Measurements from ENCODE around the gene RASSF8. TPM values are rescaled to one million over a fixed set of nuclear protein-coding genes. Genes with fewer than 3 reads are reported as not detected.

Gene RASSF8
- polyA plus RNA-seq, 3 donors: 0.08 to 0.39 TPM; not detected in 1

- no peak for DNase-seq
- Histone ChIP-seq H2AFZ (ENCODE audit: insufficient read depth, low read depth, low read length, poor library complexity, severe bottlenecking) (no peak overlapping the region), H3K4me1 (ENCODE audit: control insufficient read depth in 1 of 2, insufficient read depth in 2 of 2, low read length in 2 of 2) (peaks cover 38 to 46% of the 10 kb centered on the region in 2 donors), H3K27me3 (ENCODE audit: control insufficient read depth in 2 of 2, insufficient read depth in 2 of 2, low read length in 2 of 2) (peaks cover 54 to 59% of the 10 kb centered on the region in 2 donors), H3K36me3 (replicated peaks in 1 of 2; ENCODE audit: control insufficient read depth in 1 of 2, insufficient read depth in 2 of 2, low read length in 2 of 2) (no peaks in the 10 kb centered on the region), H3K9me3 (replicated peaks in 1 of 2; ENCODE audit: control insufficient read depth in 1 of 2, insufficient read depth in 1 of 2, low read length in 2 of 2) (peaks cover 0 to 6% of the 10 kb centered on the region in 2 donors), H4K20me1 (ENCODE audit: insufficient read depth, low read length) (no peaks in the 10 kb centered on the region), H3K79me2 (ENCODE audit: insufficient read depth, low read length) (no peaks in the 10 kb centered on the region), H3K9ac (ENCODE audit: insufficient read depth, low read length, poor library complexity, severe bottlenecking) (no peak overlapping the region), H3K4me2 (replicated peaks; ENCODE audit: extremely low read depth, low read length, poor library complexity, severe bottlenecking) (no peak overlapping the region), H3K27ac (ENCODE audit: low read depth in 1 of 2, low read length in 2 of 2) (no peak overlapping the region), H3K4me3 (replicated peaks in 1 of 3; ENCODE audit: low read depth in 2 of 3, low read length in 3 of 3) (no peak overlapping the region)
- intact Hi-C loops (cut with micrococcal nuclease): loop anchor here (10.0 kb wide), 2 partner anchors 147 to 347 kb away; no protein-coding TSS in a partner anchor
- peaks cover 4 to 23% of the 10 kb centered on the region in 2 donors for H3K36me3 Mint-ChIP-seq
- H3K4me1 Mint-ChIP-seq: peaks cover 41% of the 10 kb centered on the region
- H3K27ac Mint-ChIP-seq: no peak overlapping the region
- H3K9me3 Mint-ChIP-seq: peaks cover 0 to 30% (median 15%) of the 10 kb centered on the region in 7 donors
- peak overlapping the region in 1 of 2 donors; percentile 97 for H3K4me3 Mint-ChIP-seq
- H3K27me3 Mint-ChIP-seq (ENCODE audit: low read depth in 3 of 3): peaks cover 61 to 64% (median 62%) of the 10 kb centered on the region in 3 donors
- TF ChIP-seq CTCF (IDR thresholded peaks at IDR 0.05): no peak
Measured at GRCh38 chr12:26128168-26128567, 169.7 kb downstream of the RASSF8 start.

Other genes with a start within 250 kb of the RASSF8 start
- under 1 TPM in 1 of 3 donors, not detected in 2; 0.03 TPM for gene BHLHE41, start 166.4 kb downstream of the RASSF8 start, polyA plus RNA-seq
- under 1 TPM in 1 of 3 donors, not detected in 2; 0.15 TPM for gene SSPN, start 236.9 kb downstream of the RASSF8 start, polyA plus RNA-seq